ENCODE results near the gene KCND3.

GRCh38 chr1:111983500-111983899, 6.0 kb downstream of the KCND3 start:
- TF ChIP-seq POLR2A (IDR thresholded peaks at IDR 0.05), result no peak
- TF ChIP-seq CTCF (IDR thresholded peaks at IDR 0.05), result no peak

All from Peyer's patch (tissue), 4 donors.